Panc1 (cell line): ENCODE measurements around the gene GPR173. TPM values are rescaled to one million over a fixed set of nuclear protein-coding genes. Genes with fewer than 3 reads are reported as not detected.

ENCODE experiments used
- ATAC-seq: fragments of 200-7000 bp; cut with Tn5 transposase; 2 replicates; pipeline ENCODE4 v1.9.1; 2020; ENCODE audit warnings: mild to moderate bottlenecking, moderate library complexity
- BruUV-seq: library from RNA; stranded (reverse); fragments of 400-500 nt; replicated peaks from 2 replicates; lab custom pipeline; 2021; lab: Mats Ljungman, UMichigan
- CTCF ChIA-PET: fragments of 300-600 bp; sonication (Branson Sonifier 250); formaldehyde crosslinking; loops from one replicate; lab custom pipeline; 2022; ENCODE audit warnings: antibody characterized with exemption; lab: Charles Lee
- POLR2A ChIA-PET: fragments of 300-600 bp; sonication (Branson Sonifier 250); formaldehyde crosslinking; loops from one replicate; lab custom pipeline; 2022; ENCODE audit warnings: antibody characterized with exemption; lab: Charles Lee
- DNase-seq: peaks from one replicate; pipeline ENCODE4 v3.0.0-alpha.2; 2010; ENCODE audit warnings: low read depth, low spot score
- H3K27ac ChIP-seq: 2 replicates; pipeline ENCODE4 v1.5.1; 2011; ENCODE audit warnings: mild to moderate bottlenecking, low read length, inconsistent platforms
- H3K27me3 ChIP-seq: fragments of 200-500 bp; sonication (Bioruptor generic); 2 replicates; pipeline ENCODE4 v1.6.0; 2014; ENCODE audit warnings: low read length, inconsistent platforms; ENCODE audit not compliant: control insufficient read depth, insufficient read depth
- H3K36me3 ChIP-seq: fragments of 200-500 bp; sonication (Bioruptor generic); 2 replicates; pipeline ENCODE4 v1.5.1; 2014; ENCODE audit warnings: inconsistent platforms, mild to moderate bottlenecking, low read length, moderate library complexity; ENCODE audit not compliant: control insufficient read depth, insufficient read depth
- H3K4me1 ChIP-seq: 2 replicates; pipeline ENCODE4 v1.5.1; 2011; ENCODE audit warnings: inconsistent platforms, mild to moderate bottlenecking, low read length, moderate library complexity; ENCODE audit not compliant: control insufficient read depth, insufficient read depth
- H3K4me3 ChIP-seq, 2 experiments: 2 replicates each; pipeline ENCODE4 v1.5.1; 2011 to 2012; ENCODE audit warnings: low read depth in 2 of 2, low read length in 2 of 2, mild to moderate bottlenecking in 2 of 2, inconsistent platforms in 1 of 2, moderate library complexity in 1 of 2
- H3K9me3 ChIP-seq: fragments of 200-500 bp; sonication (Bioruptor generic); 2 replicates; pipeline ENCODE4 v1.5.1; 2014; ENCODE audit warnings: low read depth, mild to moderate bottlenecking, inconsistent platforms, low read length, moderate library complexity; ENCODE audit not compliant: control insufficient read depth, insufficient read depth
- CTCF ChIP-seq: fragments of 450-650 bp; IDR thresholded peaks from 2 replicates; pipeline ENCODE4 v1.5.1; 2017; ENCODE audit warnings: mild to moderate bottlenecking
- POLR2AphosphoS5 ChIP-seq: IDR thresholded peaks from 2 replicates; pipeline ENCODE4 v1.6.1; 2012; ENCODE audit warnings: mild to moderate bottlenecking, low read depth, low read length, moderate library complexity
- REST ChIP-seq, 2 experiments: IDR thresholded peaks; 2 replicates each; pipeline ENCODE4 v1.6.1; 2011 to 2012; ENCODE audit warnings: low read depth in 2 of 2, control low read depth in 1 of 2, low read length in 1 of 2, mild to moderate bottlenecking in 1 of 2, moderate library complexity in 1 of 2; ENCODE audit not compliant: insufficient read depth in 1 of 2
- SIN3A ChIP-seq: IDR thresholded peaks from 2 replicates; pipeline ENCODE4 v1.6.1; 2012; ENCODE audit warnings: low read depth, mild to moderate bottlenecking, low read length, moderate library complexity, borderline replicate concordance; ENCODE audit not compliant: insufficient read depth
- TCF7L2 ChIP-seq: IDR thresholded peaks from 2 replicates; pipeline ENCODE4 v1.6.1; 2011; ENCODE audit warnings: mild to moderate bottlenecking, low read depth, low read length, inconsistent platforms
- in situ Hi-C: cut with HindIII; loops from 2 replicates; pipeline ENCODE4 v1.10.0; 2016; ENCODE audit warnings: low sequenced_read_pairs, low pct_unique_long_range_greater_than_20kb
- intact Hi-C: fragments of 100-400 bp; cut with micrococcal nuclease; formaldehyde crosslinking; loops from one replicate; pipeline ENCODE4 v1.10.0; 2022; ENCODE audit not compliant: unreplicated experiment
- total RNA-seq: library from RNA; stranded (reverse); gene quantifications from one replicate; pipeline ENCODE4 v1.2.1, GENCODE V29; 2021; ENCODE audit not compliant: unreplicated experiment

Gene GPR173
- total RNA-seq, 1 experiment from 2014 or later, result 0.13 TPM

GRCh38 chrX:53039236-53039635 is 9.4 kb upstream of the GPR173 start:
- H3K27me3 ChIP-seq, result peaks cover 10% of the 10 kb centered on the region
- ATAC-seq (no peak), DNase-seq (no peak)
- H3K27ac ChIP-seq, result no peak overlapping the region
- BruUV-seq, result no TSS peak
- POLR2A ChIA-PET, result no interaction called here
- no peaks in the 10 kb centered on the region for H3K9me3 ChIP-seq
- no peak overlapping the region for H3K4me3 ChIP-seq
- CTCF ChIA-PET, result no interaction called here
- no peaks in the 10 kb centered on the region for H3K4me1 ChIP-seq
- intact Hi-C loops (no loop called here), in situ Hi-C loops (no loop called here)
- no peaks in the 10 kb centered on the region; the same call in 1 of the 2 replicates for H3K36me3 ChIP-seq
- no peak for TF ChIP-seq REST (IDR thresholded peaks at IDR 0.05; ENCODE audit: insufficient read depth in 1 of 2, low read depth in 2 of 2, low read length in 1 of 2)
- no peak for TF ChIP-seq CTCF
- TF ChIP-seq POLR2AphosphoS5, result no peak
- no peak for TF ChIP-seq SIN3A
- no peak for TF ChIP-seq TCF7L2

- intact Hi-C loops, result no loop called here
- Histone ChIP-seq H3K9me3 (no peaks in the 10 kb centered on the region), H3K27me3 (peaks cover 4% of the 10 kb centered on the region), H3K4me1 (no peaks in the 10 kb centered on the region), H3K4me3 (no peak overlapping the region), H3K27ac (no peak overlapping the region), H3K36me3 (no peaks in the 10 kb centered on the region; the same call in 1 of the 2 replicates)
- DNase-seq (no peak), ATAC-seq (no peak)
- ChIA-PET POLR2A (no interaction called here), CTCF (no interaction called here)
- in situ Hi-C loops, result no loop called here
- TF ChIP-seq CTCF (no peak), SIN3A (no peak), REST (IDR thresholded peaks at IDR 0.05; ENCODE audit: insufficient read depth in 1 of 2, low read depth in 2 of 2, low read length in 1 of 2) (no peak), POLR2AphosphoS5 (no peak), TCF7L2 (no peak)
- no TSS peak for BruUV-seq
Measured at GRCh38 chrX:53044995-53045394, 3.6 kb upstream of the GPR173 start.
